Endothelial cell (in vitro differentiated cells): ENCODE data around the gene NAA35. TPM values are rescaled to one million over a fixed set of nuclear protein-coding genes. Genes with fewer than 3 reads are reported as not detected.

Experiments used
- DNase-seq: peaks from one replicate; pipeline ENCODE4 v3.0.0; 2021; ENCODE audit warnings: low spot score
- H3K27ac Mint-ChIP-seq: one replicate; pipeline ENCODE4 v1.8.0; 2021; ENCODE audit warnings: mixed read lengths, inconsistent platforms; ENCODE audit not compliant: unreplicated experiment
- H3K27me3 Mint-ChIP-seq: one replicate; pipeline ENCODE4 v1.8.0; 2021; ENCODE audit warnings: mild to moderate bottlenecking, moderate library complexity, mixed read lengths, inconsistent platforms; ENCODE audit not compliant: unreplicated experiment
- H3K36me3 Mint-ChIP-seq: one replicate; pipeline ENCODE4 v1.8.0; 2021; ENCODE audit warnings: mild to moderate bottlenecking, low read depth, mixed read lengths, inconsistent platforms; ENCODE audit not compliant: unreplicated experiment
- H3K4me1 Mint-ChIP-seq: one replicate; pipeline ENCODE4 v1.8.0; 2021; ENCODE audit warnings: mild to moderate bottlenecking, mixed read lengths, inconsistent platforms; ENCODE audit not compliant: unreplicated experiment
- H3K4me3 Mint-ChIP-seq: one replicate; pipeline ENCODE4 v1.8.0; 2021; ENCODE audit warnings: mild to moderate bottlenecking, mixed read lengths, inconsistent platforms; ENCODE audit not compliant: unreplicated experiment
- H3K9me3 Mint-ChIP-seq: one replicate; pipeline ENCODE4 v1.8.0; 2021; ENCODE audit warnings: mixed read lengths, inconsistent platforms; ENCODE audit not compliant: unreplicated experiment
- CTCF ChIP-seq: fragments of 200-600 bp; sonication (generic); IDR thresholded peaks from one replicate; pipeline ENCODE4 v1.5.0; 2021; ENCODE audit warnings: antibody characterized with exemption; ENCODE audit not compliant: unreplicated experiment
- total RNA-seq: library from RNA; stranded (reverse); fragmentation: NEBNext Ultra II Directional; extraction: Animal tissue kit (Norgen Biotek cat#: 25700); gene quantifications from one replicate; pipeline ENCODE4 v1.2.1, GENCODE V29; 2021; ENCODE audit not compliant: unreplicated experiment

Gene NAA35
- total RNA-seq, 1 donor from 2014 or later, result 23.4 TPM

GRCh38 chr9:85899388-85899787, 41.6 kb upstream of the NAA35 start:
- no peak for TF ChIP-seq CTCF
- no peak overlapping the region for H3K4me3 Mint-ChIP-seq
- no peak overlapping the region for H3K27ac Mint-ChIP-seq
- H3K27me3 Mint-ChIP-seq, result no peaks in the 10 kb centered on the region
- DNase-seq, result no peak
- peaks cover 8% of the 10 kb centered on the region for H3K4me1 Mint-ChIP-seq
- no peaks in the 10 kb centered on the region for H3K36me3 Mint-ChIP-seq
- no peaks in the 10 kb centered on the region for H3K9me3 Mint-ChIP-seq

- DNase-seq, result peak; percentile 66
- peak; percentile 74 for TF ChIP-seq CTCF
- Mint-ChIP-seq H3K27me3 (no peaks in the 10 kb centered on the region), H3K9me3 (no peaks in the 10 kb centered on the region), H3K4me1 (peaks cover 8% of the 10 kb centered on the region), H3K36me3 (no peaks in the 10 kb centered on the region), H3K27ac (no peak overlapping the region), H3K4me3 (no peak overlapping the region)
These were observed 40.3 kb upstream of the NAA35 start for GRCh38 chr9:85900504-85901201.

- Mint-ChIP-seq H3K9me3 (no peaks in the 10 kb centered on the region), H3K36me3 (no peaks in the 10 kb centered on the region), H3K4me1 (no peaks in the 10 kb centered on the region), H3K4me3 (no peak overlapping the region), H3K27ac (no peak overlapping the region), H3K27me3 (no peaks in the 10 kb centered on the region)
- TF ChIP-seq CTCF, result no peak
- DNase-seq, result no peak
These were observed 36.0 kb upstream of the NAA35 start for GRCh38 chr9:85904975-85905374.

GRCh38 chr9:85905957-85906356, 35.0 kb upstream of the NAA35 start:
- TF ChIP-seq CTCF, result no peak
- Mint-ChIP-seq H3K9me3 (no peaks in the 10 kb centered on the region), H3K27me3 (no peaks in the 10 kb centered on the region), H3K27ac (no peak overlapping the region), H3K4me1 (no peaks in the 10 kb centered on the region), H3K36me3 (no peaks in the 10 kb centered on the region), H3K4me3 (no peak overlapping the region)
- no peak for DNase-seq

- H3K36me3 Mint-ChIP-seq, result no peaks in the 10 kb centered on the region
- no peaks in the 10 kb centered on the region for H3K4me1 Mint-ChIP-seq
- no peak for DNase-seq
- H3K4me3 Mint-ChIP-seq, result no peak overlapping the region
- no peaks in the 10 kb centered on the region for H3K9me3 Mint-ChIP-seq
- H3K27ac Mint-ChIP-seq, result no peak overlapping the region
- no peaks in the 10 kb centered on the region for H3K27me3 Mint-ChIP-seq
- no peak for TF ChIP-seq CTCF
These were observed 31.6 kb upstream of the NAA35 start for GRCh38 chr9:85909390-85909789.
